Tibial nerve (tissue), 4 donors: ENCODE results near the gene PABPN1L. TPM values are rescaled to one million over a fixed set of nuclear protein-coding genes. Genes with fewer than 3 reads are reported as not detected.

ENCODE experiments used
- DNase-seq, 2 donors: peaks; one replicate each; pipeline ENCODE4 v3.0.0-alpha.2; 2019; ENCODE audit warnings: low spot score in 2 of 2
- H3K27ac ChIP-seq, 4 donors: fragments of 200-600 bp; sonication (generic) in 3 of 4; one replicate each; pipeline ENCODE4 v1.5.1; 2017 to 2019; ENCODE audit warnings: mild to moderate bottlenecking in 1 of 4
- H3K27me3 ChIP-seq, 2 donors: fragments of 200-600 bp; sonication (generic) in 1 of 2; one replicate each; pipeline versions ENCODE4 v1.5.1 to v1.6.0; 2017 to 2019
- H3K36me3 ChIP-seq, 3 donors: fragments of 200-600 bp; sonication (generic); one replicate each; pipeline ENCODE4 v1.5.1; 2018 to 2019
- H3K4me1 ChIP-seq, 4 donors: fragments of 200-600 bp; sonication (generic) in 3 of 4; one replicate each; pipeline ENCODE4 v1.5.1; 2017 to 2019
- H3K4me3 ChIP-seq, 4 donors: fragments of 200-600 bp; sonication (generic) in 3 of 4; one replicate each; pipeline ENCODE4 v1.5.1; 2017 to 2019; ENCODE audit warnings: mild to moderate bottlenecking in 1 of 4, moderate library complexity in 1 of 4
- H3K9me3 ChIP-seq, 4 donors: fragments of 200-600 bp; sonication (generic) in 3 of 4; one replicate each; pipeline ENCODE4 v1.5.1; 2017 to 2019
- EP300 ChIP-seq, 2 donors: sonication (generic); formaldehyde crosslinking; IDR thresholded peaks; one replicate each; pipeline ENCODE4 v1.6.1; 2017; ENCODE audit warnings: antibody characterized with exemption in 2 of 2, mild to moderate bottlenecking in 1 of 2
- POLR2A ChIP-seq, 2 donors: fragments of 450-650 bp; IDR thresholded peaks; one replicate each; pipeline ENCODE4 v1.6.1; 2017; ENCODE audit warnings: antibody characterized with exemption in 2 of 2, mild to moderate bottlenecking in 2 of 2, moderate library complexity in 2 of 2
- WGBS, 2 donors: methylation state at CpG; one replicate each; pipeline ENCODE4 v1.1.5; 2018; 5-methylcytosine and 5-hydroxymethylcytosine counted together
- total RNA-seq, 4 donors: library from RNA; depleted of rRNA; stranded (reverse); fragments of >200 nt; gene quantifications; one replicate each; pipeline ENCODE4 v1.1.0, GENCODE V29; 2016
- TF ChIP-seq, protein P1 (sequence below), 5 experiments: fragments of 200-600 bp in 3 of 5; fragments of 450-650 bp in 2 of 5; sonication (generic) in 3 of 5; IDR thresholded peaks; one replicate each; pipeline ENCODE4 v1.5.1; 2016 to 2019; ENCODE audit warnings: antibody characterized with exemption in 5 of 5, mild to moderate bottlenecking in 3 of 5, moderate library complexity in 2 of 5

Gene PABPN1L
- total RNA-seq, 4 donors from 2014 or later, result not detected

DNA sequence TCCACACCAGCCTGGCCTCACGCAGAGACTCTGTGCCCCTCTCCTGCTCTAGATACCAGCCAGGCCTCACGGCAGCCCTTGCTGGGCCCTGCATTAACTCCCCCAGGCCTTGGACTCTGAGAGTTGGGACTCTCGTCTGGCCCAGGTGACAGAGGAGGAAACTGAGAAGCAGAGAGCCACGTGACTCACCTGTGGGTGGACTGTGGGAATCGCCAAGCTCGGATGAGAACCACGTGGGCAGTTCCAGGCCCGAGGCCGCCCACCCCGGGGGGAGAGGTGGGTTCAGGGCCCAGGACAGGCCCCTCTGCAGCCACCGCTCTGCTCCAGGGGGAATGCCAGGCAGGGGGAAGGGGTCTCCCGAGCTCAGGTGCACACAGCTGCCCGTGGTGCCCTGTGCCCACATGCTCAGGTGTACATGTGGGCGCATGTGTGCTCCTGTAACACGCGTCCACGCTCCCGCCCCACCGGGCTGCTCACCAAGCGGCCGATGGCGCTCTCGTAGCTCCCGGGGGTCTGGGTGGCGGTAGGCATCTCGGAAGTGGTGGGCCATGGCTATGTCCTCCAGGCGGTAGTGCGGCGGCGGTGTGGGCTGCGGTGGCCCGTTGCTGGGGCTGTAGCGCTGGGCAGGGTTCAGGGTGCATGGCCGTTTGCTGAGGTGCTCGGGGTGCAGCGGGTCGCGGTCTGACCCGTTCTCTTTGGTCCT is 18.3 kb upstream of the PABPN1L start:
- TF ChIP-seq POLR2A (IDR thresholded peaks at IDR 0.05), result no peak
- TF ChIP-seq, protein P1, sequence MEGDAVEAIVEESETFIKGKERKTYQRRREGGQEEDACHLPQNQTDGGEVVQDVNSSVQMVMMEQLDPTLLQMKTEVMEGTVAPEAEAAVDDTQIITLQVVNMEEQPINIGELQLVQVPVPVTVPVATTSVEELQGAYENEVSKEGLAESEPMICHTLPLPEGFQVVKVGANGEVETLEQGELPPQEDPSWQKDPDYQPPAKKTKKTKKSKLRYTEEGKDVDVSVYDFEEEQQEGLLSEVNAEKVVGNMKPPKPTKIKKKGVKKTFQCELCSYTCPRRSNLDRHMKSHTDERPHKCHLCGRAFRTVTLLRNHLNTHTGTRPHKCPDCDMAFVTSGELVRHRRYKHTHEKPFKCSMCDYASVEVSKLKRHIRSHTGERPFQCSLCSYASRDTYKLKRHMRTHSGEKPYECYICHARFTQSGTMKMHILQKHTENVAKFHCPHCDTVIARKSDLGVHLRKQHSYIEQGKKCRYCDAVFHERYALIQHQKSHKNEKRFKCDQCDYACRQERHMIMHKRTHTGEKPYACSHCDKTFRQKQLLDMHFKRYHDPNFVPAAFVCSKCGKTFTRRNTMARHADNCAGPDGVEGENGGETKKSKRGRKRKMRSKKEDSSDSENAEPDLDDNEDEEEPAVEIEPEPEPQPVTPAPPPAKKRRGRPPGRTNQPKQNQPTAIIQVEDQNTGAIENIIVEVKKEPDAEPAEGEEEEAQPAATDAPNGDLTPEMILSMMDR (IDR thresholded peaks at IDR 0.05), result no peak
- TF ChIP-seq EP300 (IDR thresholded peaks at IDR 0.05), result no peak
- Histone ChIP-seq H3K27me3 (peaks cover 0 to 13% of the 10 kb centered on the region in 2 donors), H3K4me3 (no peak overlapping the region), H3K4me1 (peaks cover 0 to 48% (median 3%) of the 10 kb centered on the region in 4 donors), H3K36me3 (peaks cover 0 to 10% (median 0%) of the 10 kb centered on the region in 3 donors), H3K9me3 (no peaks in the 10 kb centered on the region), H3K27ac (no peak overlapping the region)
- 90 to 91% methylated on average over 21 to 39 of the region's 39 CpGs for WGBS, 2 donors
- DNase-seq, result no peak

DNA sequence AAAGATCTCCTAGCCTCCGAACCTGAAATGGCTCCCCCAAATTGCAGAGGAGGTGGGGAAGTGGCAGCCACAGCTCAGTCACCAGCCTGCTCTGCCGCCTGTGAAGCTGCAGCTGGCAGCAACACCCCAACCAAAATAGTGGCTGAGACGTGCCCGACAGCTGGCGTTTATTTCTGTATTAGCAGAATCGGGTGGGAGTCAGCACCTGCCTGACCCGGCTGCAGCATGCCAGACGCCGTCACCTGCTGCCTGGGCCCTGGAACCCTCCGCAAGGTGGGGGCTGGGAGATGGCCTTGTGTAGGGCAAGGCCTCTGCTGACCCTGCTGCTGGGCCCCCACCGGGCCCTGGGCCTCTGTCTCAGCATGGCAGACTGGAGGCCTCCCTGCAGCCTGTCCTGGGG is 17.5 kb upstream of the PABPN1L start:
- WGBS, 2 donors, result 88 to 92% methylated on average over 10 to 11 of the region's 11 CpGs
- no peak overlapping the region for H3K27ac ChIP-seq
- peaks cover 0 to 49% (median 3%) of the 10 kb centered on the region in 4 donors for H3K4me1 ChIP-seq
- DNase-seq, result no peak
- TF ChIP-seq EP300 (IDR thresholded peaks at IDR 0.05), result no peak
- H3K4me3 ChIP-seq, result no peak overlapping the region
- H3K27me3 ChIP-seq, result peaks cover 0 to 13% of the 10 kb centered on the region in 2 donors
- H3K9me3 ChIP-seq, result no peaks in the 10 kb centered on the region
- H3K36me3 ChIP-seq, result peaks cover 0 to 15% (median 0%) of the 10 kb centered on the region in 3 donors

DNA sequence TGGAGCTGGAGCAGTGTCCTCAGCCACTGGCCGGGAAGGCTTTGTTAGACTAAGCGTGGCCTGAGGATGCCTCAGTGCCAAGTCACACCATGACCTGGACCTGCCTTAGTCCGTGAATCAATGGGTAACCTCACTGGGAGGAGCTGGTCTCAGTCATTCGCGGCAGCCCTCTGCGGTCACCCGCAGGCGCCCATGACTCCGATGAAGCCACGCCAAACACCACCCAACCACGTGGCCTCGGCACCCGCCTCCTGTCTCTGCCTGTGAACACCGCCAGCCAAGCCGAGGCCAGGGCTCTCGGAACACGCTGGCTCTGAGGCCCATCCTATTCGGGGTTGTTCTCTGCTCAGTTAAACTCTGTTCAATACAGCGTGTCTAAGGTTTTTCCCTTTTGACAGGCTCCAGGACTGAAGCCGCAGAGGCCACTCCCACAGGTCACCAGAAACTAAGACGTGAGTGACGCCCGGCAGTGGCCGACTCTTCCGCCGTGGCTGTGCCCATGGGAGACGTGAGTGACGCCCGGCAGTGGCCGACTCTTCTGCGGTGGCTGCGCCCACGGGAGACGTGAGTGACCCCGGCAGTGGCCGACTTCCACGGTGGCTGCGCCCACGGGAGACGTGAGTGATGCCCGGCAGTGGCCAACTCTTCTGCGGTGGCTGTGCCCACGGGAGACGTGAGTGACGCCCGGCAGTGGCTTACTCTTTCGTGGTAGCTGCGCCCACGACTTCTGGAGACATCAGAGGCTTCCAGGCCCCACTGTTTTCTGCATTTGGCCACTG is 16.8 kb upstream of the PABPN1L start:
- Histone ChIP-seq H3K36me3 (peaks cover 0 to 18% (median 0%) of the 10 kb centered on the region in 3 donors), H3K4me1 (peaks cover 0 to 44% (median 3%) of the 10 kb centered on the region in 4 donors), H3K4me3 (no peak overlapping the region), H3K9me3 (no peaks in the 10 kb centered on the region), H3K27ac (no peak overlapping the region), H3K27me3 (peaks cover 0 to 13% of the 10 kb centered on the region in 2 donors)
- TF ChIP-seq EP300 (IDR thresholded peaks at IDR 0.05) (no peak), POLR2A (IDR thresholded peaks at IDR 0.05) (no peak)
- TF ChIP-seq, protein P1 (IDR thresholded peaks at IDR 0.05), result no peak
- DNase-seq, result no peak
- 89 to 91% methylated on average over 44 to 49 of the region's 49 CpGs for WGBS, 2 donors

DNA sequence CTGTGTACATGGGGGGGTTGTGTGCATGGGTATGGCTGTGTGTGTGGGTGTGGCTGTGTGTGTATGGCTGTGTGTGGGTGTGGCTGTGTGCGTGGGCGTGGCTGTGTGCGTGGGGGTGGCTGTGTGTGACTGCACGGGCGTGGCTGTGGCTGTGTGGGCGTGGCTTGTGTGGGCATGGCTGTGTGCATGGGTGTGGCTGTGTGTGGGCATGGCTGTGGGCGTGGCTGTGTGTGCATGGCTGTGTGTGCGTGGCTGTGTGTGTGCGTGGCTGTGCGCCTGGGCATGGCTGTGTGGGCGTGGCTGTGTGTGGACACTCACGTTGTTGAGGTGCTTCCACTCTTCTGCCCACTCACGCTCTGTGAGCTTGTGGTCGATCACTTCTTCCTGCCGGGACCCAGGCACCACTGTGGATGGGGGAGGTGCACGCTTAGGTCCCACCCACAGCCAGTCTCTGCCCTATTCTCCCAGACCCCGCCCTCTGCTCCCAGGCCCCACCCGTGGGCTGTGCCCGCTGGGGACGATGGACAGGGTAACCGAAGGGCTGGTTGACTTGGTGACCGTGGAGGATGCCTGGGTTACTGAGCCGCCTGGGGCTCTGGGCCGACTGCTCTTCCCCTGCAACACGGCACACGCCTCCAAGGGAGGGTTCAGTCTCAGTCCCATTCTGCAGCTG is 16.0 kb upstream of the PABPN1L start:
- Histone ChIP-seq H3K4me1 (peaks cover 0 to 37% (median 3%) of the 10 kb centered on the region in 4 donors), H3K27ac (no peak overlapping the region), H3K36me3 (peaks cover 0 to 20% (median 0%) of the 10 kb centered on the region in 3 donors), H3K9me3 (no peaks in the 10 kb centered on the region), H3K4me3 (no peak overlapping the region), H3K27me3 (peaks cover 0 to 13% of the 10 kb centered on the region in 2 donors)
- DNase-seq, result no peak
- no peak for TF ChIP-seq POLR2A (IDR thresholded peaks at IDR 0.05)
- no peak for TF ChIP-seq EP300 (IDR thresholded peaks at IDR 0.05)
- TF ChIP-seq, protein P1 (IDR thresholded peaks at IDR 0.05), result no peak
- 79 to 89% methylated on average over 18 to 25 of the region's 26 CpGs for WGBS, 2 donors

DNA sequence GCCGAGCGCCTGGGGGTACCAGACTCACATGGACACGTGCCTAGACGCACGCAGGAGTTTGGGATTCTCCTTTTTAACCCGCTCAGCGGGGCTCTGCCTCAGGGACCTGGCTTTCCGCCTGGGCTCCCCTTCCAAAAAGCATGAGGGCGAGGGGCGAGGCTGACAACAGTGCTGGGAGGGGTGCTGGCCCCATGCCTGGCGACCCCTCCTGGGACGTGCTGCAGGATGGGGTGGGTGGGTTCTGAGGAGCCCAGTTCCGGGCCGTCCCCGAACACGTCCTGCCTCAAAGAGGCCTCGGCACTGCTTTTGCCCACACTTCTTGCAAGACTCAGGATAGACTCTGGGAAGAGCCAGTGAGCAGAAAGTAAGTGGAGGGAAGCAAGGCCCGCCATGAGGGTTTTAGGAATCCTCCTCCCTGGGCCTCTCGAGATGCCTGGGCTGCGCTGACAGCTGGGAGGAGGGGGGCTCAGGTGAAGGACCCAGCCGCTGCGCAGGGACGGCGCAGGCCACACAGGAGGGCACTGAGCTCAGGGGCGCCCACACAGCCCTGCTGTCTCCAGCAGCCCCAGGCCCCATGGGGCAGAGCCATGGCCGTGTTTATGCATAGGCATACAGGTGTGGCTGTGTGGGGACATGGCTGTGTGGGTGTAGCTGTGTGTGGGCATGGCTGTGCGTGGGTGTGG is 15.4 kb upstream of the PABPN1L start:
- H3K9me3 ChIP-seq, result no peaks in the 10 kb centered on the region
- TF ChIP-seq, protein P1 (IDR thresholded peaks at IDR 0.05), result no peak
- no peak for TF ChIP-seq EP300 (IDR thresholded peaks at IDR 0.05)
- no peak for TF ChIP-seq POLR2A (IDR thresholded peaks at IDR 0.05)
- H3K27ac ChIP-seq, result no peak overlapping the region
- no peak for DNase-seq
- peaks cover 0 to 25% (median 0%) of the 10 kb centered on the region in 3 donors for H3K36me3 ChIP-seq
- peaks cover 0 to 13% of the 10 kb centered on the region in 2 donors for H3K27me3 ChIP-seq
- peaks cover 0 to 30% (median 3%) of the 10 kb centered on the region in 4 donors for H3K4me1 ChIP-seq
- no peak overlapping the region for H3K4me3 ChIP-seq
- WGBS, 2 donors, result 77 to 87% methylated on average over 13 to 17 of the region's 27 CpGs
